HCT116 (cell line): Measurements from ENCODE around the gene PFDN5. TPM values are rescaled to one million over a fixed set of nuclear protein-coding genes. Genes with fewer than 3 reads are reported as not detected.
A peak's percentile ranks its signal among the peaks of the same experiment; 100 is the strongest.

ENCODE experiments used
- ATAC-seq: fragments of 200-7000 bp; cut with Tn5 transposase; 2 replicates; pipeline ENCODE4 v1.9.1; 2020; ENCODE audit warnings: mild to moderate bottlenecking, moderate library complexity
- BruUV-seq: library from RNA; stranded (reverse); fragments of 400-500 nt; replicated peaks from 2 replicates; lab custom pipeline; 2021; lab: Mats Ljungman, UMichigan
- CTCF ChIA-PET: fragments of 300-600 bp; sonication (Branson Sonifier 250); formaldehyde crosslinking; loops from one replicate; lab custom pipeline; 2021; ENCODE audit warnings: antibody characterized with exemption; lab: Charles Lee
- POLR2A ChIA-PET: fragments of 300-600, 350-600 bp; sonication (Branson Sonifier 250); formaldehyde crosslinking; loops from one replicate; lab custom pipeline; 2021; ENCODE audit warnings: antibody characterized with exemption; lab: Charles Lee
- RAD21 ChIA-PET, 2 experiments: fragments of 300-600 bp; sonication (Branson Sonifier 250); formaldehyde crosslinking; loops; one replicate each; lab custom pipeline; 2023; ENCODE audit warnings: low total read pairs in 2 of 2; ENCODE audit not compliant: uncharacterized antibody in 2 of 2, unreplicated experiment in 2 of 2, low non-redundant PET in 1 of 2; lab: Charles Lee
- DNase-seq: peaks from one replicate; pipeline ENCODE4 v3.0.0-alpha.2; 2010; ENCODE audit warnings: low read depth, low spot score
- H2AFZ ChIP-seq: fragments of 200-600 bp; shearing (Covaris generic), sonication (generic); 2 replicates; pipeline ENCODE4 v1.6.1; 2017; ENCODE audit warnings: low read depth, mixed run types, mixed read lengths, antibody characterized with exemption, low read length; ENCODE audit not compliant: poor library complexity, severe bottlenecking
- H3K27ac ChIP-seq: 2 replicates; pipeline ENCODE4 v1.5.1; 2012; ENCODE audit warnings: low read depth, low read length
- H3K27me3 ChIP-seq: fragments of 200-600 bp; sonication (generic); 2 replicates; pipeline ENCODE4 v1.6.1; 2016; ENCODE audit warnings: mixed run types, low read length, mixed read lengths; ENCODE audit not compliant: insufficient read depth
- H3K36me3 ChIP-seq, 2 experiments: fragments of 200-500 bp in 1 of 2; fragments of 200-600 bp in 1 of 2; sonication (Bioruptor generic) in 1 of 2; sonication (generic) in 1 of 2; 2 replicates each; pipeline versions ENCODE4 v1.5.1 to v1.6.1; 2014 to 2016; ENCODE audit warnings: low read length in 2 of 2, inconsistent platforms in 1 of 2, mixed read lengths in 1 of 2, mixed run types in 1 of 2; ENCODE audit not compliant: insufficient read depth in 2 of 2, control insufficient read depth in 1 of 2
- H3K4me1 ChIP-seq, 2 experiments: fragments of 200-600 bp in 1 of 2; sonication (generic) in 1 of 2; 2 replicates each; pipeline versions ENCODE4 v1.5.1 to v1.6.1; 2012 to 2017; ENCODE audit warnings: low read length in 2 of 2, inconsistent platforms in 1 of 2, mild to moderate bottlenecking in 1 of 2, mixed read lengths in 1 of 2, mixed run types in 1 of 2, moderate library complexity in 1 of 2; ENCODE audit not compliant: insufficient read depth in 2 of 2, control insufficient read depth in 1 of 2
- H3K4me2 ChIP-seq: fragments of 200-600 bp; sonication (generic); 2 replicates; pipeline ENCODE4 v1.6.1; 2017; ENCODE audit warnings: mixed run types, low read length, mixed read lengths
- H3K4me3 ChIP-seq, 2 experiments: fragments of 200-600 bp in 1 of 2; sonication (generic) in 1 of 2; replicated peaks in 1 of 2; 2 replicates each; pipeline ENCODE4 v1.5.1; 2011 to 2016; ENCODE audit warnings: low read length in 2 of 2, control low read depth in 1 of 2, low read depth in 1 of 2, mild to moderate bottlenecking in 1 of 2, mixed read lengths in 1 of 2, mixed run types in 1 of 2
- H3K79me2 ChIP-seq: fragments of 200-600 bp; sonication (generic); 2 replicates; pipeline ENCODE4 v1.6.1; 2017; ENCODE audit warnings: mild to moderate bottlenecking, mixed run types, low read length, moderate library complexity, mixed read lengths; ENCODE audit not compliant: insufficient read depth
- H3K9ac ChIP-seq: fragments of 200-600 bp; sonication (generic); 2 replicates; pipeline ENCODE4 v1.6.1; 2016; ENCODE audit warnings: low read length, mixed read lengths
- H3K9me2 ChIP-seq: fragments of 200-600 bp; sonication (generic), shearing (Covaris generic); 2 replicates; pipeline ENCODE4 v1.6.1; 2017; ENCODE audit warnings: mixed run types, mild to moderate bottlenecking, moderate library complexity; ENCODE audit not compliant: insufficient read depth
- H3K9me3 ChIP-seq, 2 experiments: fragments of 200-500 bp in 1 of 2; fragments of 200-600 bp in 1 of 2; sonication (Bioruptor generic) in 1 of 2; sonication (generic) in 1 of 2; 2 replicates each; pipeline ENCODE4 v1.6.1; 2014 to 2017; ENCODE audit warnings: low read length in 2 of 2, mixed read lengths in 2 of 2, inconsistent platforms in 1 of 2, low read depth in 1 of 2, mild to moderate bottlenecking in 1 of 2, mixed run types in 1 of 2, moderate library complexity in 1 of 2; ENCODE audit not compliant: control insufficient read depth in 1 of 2, insufficient read depth in 1 of 2
- H4K20me1 ChIP-seq: fragments of 200-600 bp; sonication (generic), shearing (Covaris generic); 2 replicates; pipeline ENCODE4 v1.6.1; 2017; ENCODE audit warnings: mixed run types, mild to moderate bottlenecking, moderate library complexity; ENCODE audit not compliant: insufficient read depth
- EGR1 ChIP-seq: IDR thresholded peaks from 2 replicates; pipeline ENCODE4 v1.6.1; 2012; ENCODE audit warnings: low read depth
- ELF1 ChIP-seq: IDR thresholded peaks from 2 replicates; pipeline ENCODE4 v1.6.1; 2012; ENCODE audit warnings: low read depth, borderline replicate concordance
- POLR2AphosphoS5 ChIP-seq: IDR thresholded peaks from 2 replicates; pipeline ENCODE4 v1.6.1; 2011; ENCODE audit warnings: mild to moderate bottlenecking, low read depth, low read length, moderate library complexity
- SIN3A ChIP-seq: IDR thresholded peaks from 2 replicates; pipeline ENCODE4 v1.6.1; 2012; ENCODE audit warnings: low read depth
- ZFX ChIP-seq: fragments of 450-650 bp; IDR thresholded peaks from 2 replicates; pipeline ENCODE4 v1.6.1; 2017
- ZNF274 ChIP-seq: fragments of 200-500 bp; sonication (Bioruptor generic); IDR thresholded peaks from 2 replicates; pipeline ENCODE4 v1.6.1; 2014; ENCODE audit warnings: mild to moderate bottlenecking, low read depth, low read length, inconsistent platforms
- intact Hi-C: fragments of 100-400 bp; cut with micrococcal nuclease; formaldehyde crosslinking; loops from 2 replicates; pipeline ENCODE4 v1.10.0; 2022
- total RNA-seq: library from RNA; stranded (reverse); gene quantifications from one replicate; pipeline ENCODE4 v1.2.1, GENCODE V29; 2021; ENCODE audit not compliant: unreplicated experiment
- TF ChIP-seq, protein P1 (sequence below), 3 experiments: fragments of 200-600 bp in 1 of 3; sonication (generic) in 1 of 3; IDR thresholded peaks in 2 of 3; conservative IDR thresholded peaks in 1 of 3; 2 replicates each; pipeline ENCODE4 v1.5.1; 2012 to 2017; ENCODE audit warnings: low read depth in 2 of 3, low read length in 2 of 3, antibody characterized with exemption in 1 of 3, borderline replicate concordance in 1 of 3, control low read depth in 1 of 3, mild to moderate bottlenecking in 1 of 3, mixed read lengths in 1 of 3, mixed run types in 1 of 3, moderate library complexity in 1 of 3; ENCODE audit not compliant: insufficient read depth in 1 of 3

The PFDN5 gene
- total RNA-seq, 1 experiment from 2014 or later: 318 TPM

DNA sequence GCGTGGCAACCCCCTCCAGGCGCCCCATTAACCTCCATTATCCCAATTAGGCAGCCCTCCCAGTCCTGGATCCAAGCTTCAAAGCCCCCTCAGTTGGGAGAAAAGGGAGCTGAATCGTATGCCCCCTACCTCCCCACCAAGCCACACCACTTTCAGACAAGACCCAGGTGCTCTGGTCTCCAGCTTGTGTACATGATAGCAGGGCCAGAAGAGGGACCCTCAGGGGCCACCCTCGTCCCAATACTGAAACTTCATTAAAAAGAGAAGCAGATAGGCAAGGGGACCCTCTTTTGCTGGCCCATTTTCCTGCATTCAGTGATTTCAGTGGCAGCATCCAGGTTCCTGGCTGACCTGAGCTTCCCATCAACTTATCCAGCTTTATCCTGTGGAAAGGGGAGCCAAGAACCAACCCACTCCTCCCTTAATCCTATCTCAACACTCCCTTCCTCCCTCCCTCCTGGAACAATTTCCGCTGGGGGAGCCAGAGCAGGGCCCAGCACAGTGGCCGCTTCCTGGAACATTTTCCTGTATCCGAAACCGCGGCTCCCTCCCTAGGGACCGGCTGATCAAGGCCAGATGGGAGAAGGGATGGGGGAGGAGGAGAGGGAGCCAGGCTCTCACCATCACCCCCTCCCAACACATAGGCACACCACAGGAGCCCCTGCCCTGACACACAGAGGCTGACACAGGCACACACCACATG lies 50.3 kb downstream of the PFDN5 start:
- Histone ChIP-seq H3K4me1 (peaks cover 11 to 21% of the 10 kb centered on the region in 2 experiments; a peak in 3 of 4 replicates), H3K4me2 (peak overlapping the region; percentile 93), H4K20me1 (no peaks in the 10 kb centered on the region), H3K27me3 (no peaks in the 10 kb centered on the region), H3K9me2 (no peaks in the 10 kb centered on the region), H3K9ac (peak overlapping the region; percentile 67; the same call in 1 of the 2 replicates), H2AFZ (no peak overlapping the region), H3K4me3 (peak overlapping the region; percentile 54 to 68), H3K36me3 (no peaks in the 10 kb centered on the region), H3K9me3 (no peaks in the 10 kb centered on the region), H3K79me2 (no peaks in the 10 kb centered on the region), H3K27ac (peak overlapping the region; percentile 65; the same call in 1 of the 2 replicates)
- TF ChIP-seq, protein P1, sequence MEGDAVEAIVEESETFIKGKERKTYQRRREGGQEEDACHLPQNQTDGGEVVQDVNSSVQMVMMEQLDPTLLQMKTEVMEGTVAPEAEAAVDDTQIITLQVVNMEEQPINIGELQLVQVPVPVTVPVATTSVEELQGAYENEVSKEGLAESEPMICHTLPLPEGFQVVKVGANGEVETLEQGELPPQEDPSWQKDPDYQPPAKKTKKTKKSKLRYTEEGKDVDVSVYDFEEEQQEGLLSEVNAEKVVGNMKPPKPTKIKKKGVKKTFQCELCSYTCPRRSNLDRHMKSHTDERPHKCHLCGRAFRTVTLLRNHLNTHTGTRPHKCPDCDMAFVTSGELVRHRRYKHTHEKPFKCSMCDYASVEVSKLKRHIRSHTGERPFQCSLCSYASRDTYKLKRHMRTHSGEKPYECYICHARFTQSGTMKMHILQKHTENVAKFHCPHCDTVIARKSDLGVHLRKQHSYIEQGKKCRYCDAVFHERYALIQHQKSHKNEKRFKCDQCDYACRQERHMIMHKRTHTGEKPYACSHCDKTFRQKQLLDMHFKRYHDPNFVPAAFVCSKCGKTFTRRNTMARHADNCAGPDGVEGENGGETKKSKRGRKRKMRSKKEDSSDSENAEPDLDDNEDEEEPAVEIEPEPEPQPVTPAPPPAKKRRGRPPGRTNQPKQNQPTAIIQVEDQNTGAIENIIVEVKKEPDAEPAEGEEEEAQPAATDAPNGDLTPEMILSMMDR (IDR thresholded peaks at IDR 0.05 in 2 of 3, conservative IDR thresholded peaks at IDR 0.05 in 1 of 3; ENCODE audit: borderline replicate concordance in 1 of 3, insufficient read depth in 1 of 3, low read depth in 2 of 3, low read length in 2 of 3): no peak
- TF ChIP-seq ELF1 (no peak), ZFX (no peak), EGR1 (no peak), ZNF274 (no peak), POLR2AphosphoS5 (no peak), SIN3A (no peak)
- CTCF ChIA-PET: interaction anchor here (0.7 to 2.1 kb wide), 18 partner anchors 10 to 280 kb away, joined by 3 to 14 read pairs (median 5); partner anchors contain the start of gene AAAS
- intact Hi-C loops: no loop called here
- no TSS peak for BruUV-seq
- DNase-seq (no peak), ATAC-seq (peak; percentile 16)
- POLR2A ChIA-PET: interaction anchor here (1.3 to 1.6 kb wide), 4 partner anchors 14 to 76 kb away, joined by 3 to 9 read pairs (median 6); partner anchors contain the start of genes AAAS and SP1
- RAD21 ChIA-PET: interaction anchor here (1.0 to 1.8 kb wide), 4 partner anchors 19 to 163 kb away, joined by 3 to 4 read pairs (median 4); no protein-coding TSS in a partner anchor
